AG04450 (cell line): ENCODE data around the gene PLPP3. TPM values are rescaled to one million over a fixed set of nuclear protein-coding genes. Genes with fewer than 3 reads are reported as not detected.

Source experiments
- CTCF ChIA-PET: fragments of 300-600, 350-600 bp; formaldehyde crosslinking; extraction: SDS; loops from one replicate; lab custom pipeline; 2022; ENCODE audit warnings: antibody characterized with exemption, inconsistent platforms; lab: Charles Lee
- POLR2A ChIA-PET: fragments of 350-600 bp; formaldehyde crosslinking; extraction: SDS; loops from one replicate; lab custom pipeline; 2021; ENCODE audit warnings: antibody characterized with exemption, inconsistent platforms; lab: Yijun Ruan, JAX
- DNase-seq: peaks from one replicate; pipeline ENCODE4 v3.0.0-alpha.2; 2011; ENCODE audit warnings: low read depth, low spot score
- H3K27ac ChIP-seq: one replicate; pipeline ENCODE4 v1.5.1; 2012; ENCODE audit warnings: low read depth, low read length, control low read depth
- H3K27me3 ChIP-seq: one replicate; pipeline ENCODE4 v1.6.0; 2012; ENCODE audit warnings: low read length; ENCODE audit not compliant: control insufficient read depth, insufficient read depth
- H3K4me3 ChIP-seq: 2 replicates; pipeline ENCODE4 v1.5.1; 2011; ENCODE audit warnings: mild to moderate bottlenecking, low read depth, low read length, control low read depth
- H3K9me3 ChIP-seq: 2 replicates; pipeline ENCODE4 v1.5.1; 2012; ENCODE audit warnings: low read length; ENCODE audit not compliant: control insufficient read depth, insufficient read depth
- CTCF ChIP-seq: IDR thresholded peaks from 2 replicates; pipeline ENCODE4 v1.5.1; 2011; ENCODE audit warnings: low read depth, low read length, control low read depth, inconsistent platforms
- polyA plus RNA-seq: library from polyadenylated mRNA; depleted of rRNA; stranded (reverse); fragments of >200 nt; gene quantifications from 2 replicates; pipeline ENCODE4 v1.2.3, GENCODE V29; 2011

Gene PLPP3
- polyA plus RNA-seq, 1 experiment, result 210 TPM

- no peaks in the 10 kb centered on the region for H3K27me3 ChIP-seq
- ChIA-PET POLR2A (interaction anchor here (1.2 to 1.5 kb wide), 2 partner anchors 439 to 596 kb away, joined by 3 read pairs; no protein-coding TSS in a partner anchor), CTCF (interaction anchor here (0.6 to 3.1 kb wide), 7 partner anchors 8 to 1293 kb away, joined by 3 to 16 read pairs (median 5); no protein-coding TSS in a partner anchor)
- no peaks in the 10 kb centered on the region; the same call in 1 of the 2 replicates for H3K9me3 ChIP-seq
- TF ChIP-seq CTCF, result peak; percentile 54
- no peak for DNase-seq
- peak overlapping the region; percentile 100 for H3K4me3 ChIP-seq
- no peak overlapping the region for H3K27ac ChIP-seq
These were observed 2.4 kb downstream of the PLPP3 start for GRCh38 chr1:56576880-56577405.

- no peak for TF ChIP-seq CTCF
- no peak for DNase-seq
- POLR2A ChIA-PET, result no interaction called here
- CTCF ChIA-PET, result interaction anchor here (0.6 to 3.1 kb wide), 6 partner anchors 9 to 1292 kb away, joined by 3 to 16 read pairs (median 8); no protein-coding TSS in a partner anchor
- H3K27ac ChIP-seq, result no peak overlapping the region
- no peaks in the 10 kb centered on the region for H3K27me3 ChIP-seq
- H3K9me3 ChIP-seq, result no peaks in the 10 kb centered on the region; the same call in 1 of the 2 replicates
- H3K4me3 ChIP-seq, result peak overlapping the region; percentile 100
These were observed 3.5 kb downstream of the PLPP3 start for GRCh38 chr1:56575865-56576264.

GRCh38 chr1:56574794-56575193 lies 4.6 kb downstream of the PLPP3 start:
- no peaks in the 10 kb centered on the region; the same call in 1 of the 2 replicates for H3K9me3 ChIP-seq
- no peak for TF ChIP-seq CTCF
- H3K27me3 ChIP-seq, result no peaks in the 10 kb centered on the region
- H3K27ac ChIP-seq, result no peak overlapping the region
- DNase-seq, result no peak
- H3K4me3 ChIP-seq, result peak overlapping the region; percentile 100
- ChIA-PET CTCF (interaction anchor here (0.6 to 3.1 kb wide), 4 partner anchors 10 to 1290 kb away, joined by 3 to 14 read pairs (median 6); no protein-coding TSS in a partner anchor), POLR2A (no interaction called here)

- H3K27me3 ChIP-seq, result no peaks in the 10 kb centered on the region
- no peaks in the 10 kb centered on the region; the same call in 1 of the 2 replicates for H3K9me3 ChIP-seq
- H3K4me3 ChIP-seq, result peak overlapping the region; percentile 27
- no peak overlapping the region for H3K27ac ChIP-seq
- DNase-seq, result no peak
- CTCF ChIA-PET, result interaction anchor here (1.1 to 1.4 kb wide), 2 partner anchors 890 to 1289 kb away, joined by 5 read pairs; no protein-coding TSS in a partner anchor
- POLR2A ChIA-PET, result no interaction called here
- TF ChIP-seq CTCF, result no peak
These were observed 6.1 kb downstream of the PLPP3 start for GRCh38 chr1:56573311-56573710.

- no peak for DNase-seq
- Histone ChIP-seq H3K4me3 (no peak overlapping the region), H3K27me3 (no peaks in the 10 kb centered on the region), H3K9me3 (no peaks in the 10 kb centered on the region), H3K27ac (no peak overlapping the region)
- TF ChIP-seq CTCF, result no peak
- CTCF ChIA-PET, result interaction anchor here (0.9 to 2.6 kb wide), 2 partner anchors 12 to 249 kb away, joined by 3 to 8 read pairs; no protein-coding TSS in a partner anchor
- POLR2A ChIA-PET, result interaction anchor here (0.7 kb wide), 1 partner anchor 54 kb away, joined by 3 read pairs; no protein-coding TSS in a partner anchor
These were observed 6.9 kb downstream of the PLPP3 start for GRCh38 chr1:56572334-56573050.
